NCI-H748 (cell line): ENCODE results near the gene ZNF232.
"Not testable (repeated sequence)": the region's sequence is repeated elsewhere in the genome, so short reads cannot be mapped to it uniquely, and the experiment has no call there.

Experiments used
- DNase-seq: peaks from one replicate; lab custom pipeline; 2025; ENCODE audit not compliant: unreplicated experiment; lab: John Stamatoyannopoulos, UW

Gene ZNF232

GRCh38 chr17:5111402-5112204 lies at the start of gene ZNF232:
Gene ZNF232, minus strand, starts transcription at chr17:5111878. Its CDS starts 56 bp downstream, at chr17:5111822.
- peak; percentile 99 for DNase-seq

DNA sequence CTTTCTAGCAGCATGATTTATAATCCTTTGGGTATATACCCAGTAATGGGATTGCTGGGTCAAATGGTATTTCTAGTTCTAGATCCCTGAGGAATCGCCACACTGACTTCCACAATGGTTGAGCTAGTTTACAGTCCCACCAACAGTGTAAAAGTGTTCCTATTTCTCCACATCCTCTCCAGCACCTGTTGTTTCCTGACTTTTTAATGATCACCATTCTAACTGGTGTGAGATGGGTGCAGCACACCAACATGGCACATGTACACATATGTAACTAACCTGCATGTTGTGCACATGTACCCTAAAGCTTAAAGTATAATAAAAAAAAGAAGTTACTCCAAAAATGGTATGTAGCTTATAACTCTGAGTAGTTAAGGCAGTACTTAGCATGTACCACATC lies 49.0 kb upstream of the ZNF232 start:
- DNase-seq = not testable (repeated sequence)

GRCh38 chr17:5146122-5146521 lies 34.4 kb upstream of the ZNF232 start:
- DNase-seq = not testable (repeated sequence)

GRCh38 chr17:5142877-5143276 lies 31.2 kb upstream of the ZNF232 start:
- not testable (repeated sequence) for DNase-seq

DNA sequence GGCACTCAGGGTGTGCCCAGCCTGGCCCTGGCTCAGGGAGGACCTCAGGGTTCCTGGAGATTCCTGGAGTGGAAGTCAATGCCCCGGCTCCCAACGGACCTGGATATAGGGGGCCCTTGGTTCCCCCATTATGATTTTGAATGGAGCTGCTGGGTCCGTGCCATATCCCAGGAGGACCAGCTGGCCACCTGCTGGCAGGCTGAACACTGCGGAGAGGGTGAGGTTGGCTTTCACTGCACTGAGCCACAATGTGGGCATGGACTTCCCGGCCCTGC lies 27.7 kb upstream of the ZNF232 start:
- no peak for DNase-seq

- no peak for DNase-seq
Observed at GRCh38 chr17:5138616-5139457, 27.2 kb upstream of the ZNF232 start.

GRCh38 chr17:5138198-5138544 lies 26.5 kb upstream of the ZNF232 start:
- not testable (repeated sequence) for DNase-seq

DNA sequence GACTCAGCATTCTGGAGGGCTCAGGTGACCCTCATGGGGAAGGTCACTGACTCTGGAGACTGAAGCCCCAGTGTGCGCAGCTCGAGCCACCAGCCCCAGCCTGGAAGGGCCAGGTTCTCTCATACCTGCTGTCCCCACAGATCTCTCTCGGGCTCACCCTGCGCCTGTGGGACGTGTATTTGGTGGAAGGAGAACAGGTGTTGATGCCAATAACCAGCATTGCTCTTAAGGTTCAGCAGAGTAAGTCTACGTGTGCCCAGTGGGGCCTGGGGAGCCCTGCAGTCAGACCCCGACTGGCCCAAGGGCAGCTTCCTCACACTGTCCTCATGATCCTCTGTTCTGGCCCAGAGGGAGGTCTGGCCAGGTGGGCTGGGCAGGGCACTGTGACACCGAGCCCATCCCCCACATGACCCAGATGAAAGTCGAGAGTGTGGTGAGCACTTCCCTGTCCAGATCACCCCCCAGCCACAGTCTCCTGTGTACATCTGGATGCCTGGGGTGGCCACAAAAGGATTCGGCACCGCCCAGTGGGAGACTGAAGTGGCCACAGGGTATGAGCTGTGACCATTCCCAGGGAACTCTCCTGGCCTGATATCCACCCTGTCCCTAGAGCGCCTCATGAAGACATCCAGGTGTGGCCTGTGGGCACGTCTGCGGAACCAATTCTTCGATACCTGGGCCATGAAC lies 26.0 kb upstream of the ZNF232 start:
- not testable (repeated sequence) for DNase-seq

DNA sequence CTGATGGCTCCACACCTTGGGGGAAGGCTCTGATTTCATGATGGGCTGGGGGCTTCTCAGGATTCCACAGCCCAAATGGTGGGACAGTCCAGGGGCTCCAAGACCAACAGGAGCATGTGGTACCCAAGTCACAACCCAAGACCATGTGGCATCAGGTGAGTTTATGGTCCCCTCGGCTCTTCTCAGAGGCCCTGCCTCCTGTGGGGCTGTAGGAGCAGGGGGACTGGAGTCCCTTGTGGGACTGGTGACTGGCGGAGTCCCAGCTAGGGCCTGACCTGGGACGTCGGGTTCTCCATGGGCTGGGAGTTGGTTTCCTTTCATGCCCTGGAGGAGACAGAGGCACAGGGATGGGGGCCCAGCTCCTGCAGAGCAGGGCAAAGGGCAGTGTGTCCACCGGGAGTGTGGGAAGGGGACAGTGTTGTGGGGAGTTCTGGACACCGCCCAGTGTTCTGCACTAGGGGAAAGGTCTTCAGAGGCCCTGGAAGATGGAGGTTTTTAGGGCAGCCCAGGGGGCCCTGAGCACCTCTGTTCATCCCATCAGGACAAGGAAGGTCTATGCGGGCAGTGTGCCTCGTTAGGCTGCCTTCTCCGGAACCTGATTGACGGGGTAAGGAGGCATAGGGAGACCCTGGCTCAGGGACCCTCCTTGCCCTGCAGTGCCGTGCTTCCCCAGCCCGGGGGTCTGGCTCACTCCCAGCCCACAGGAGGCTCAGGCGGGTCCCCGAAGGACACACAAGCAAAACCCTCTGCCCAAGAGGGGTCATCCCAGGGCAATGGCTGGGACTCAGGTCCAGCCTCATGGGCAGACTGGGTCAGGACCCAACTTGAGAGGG lies 25.1 kb upstream of the ZNF232 start:
- DNase-seq = not testable (repeated sequence)

DNA sequence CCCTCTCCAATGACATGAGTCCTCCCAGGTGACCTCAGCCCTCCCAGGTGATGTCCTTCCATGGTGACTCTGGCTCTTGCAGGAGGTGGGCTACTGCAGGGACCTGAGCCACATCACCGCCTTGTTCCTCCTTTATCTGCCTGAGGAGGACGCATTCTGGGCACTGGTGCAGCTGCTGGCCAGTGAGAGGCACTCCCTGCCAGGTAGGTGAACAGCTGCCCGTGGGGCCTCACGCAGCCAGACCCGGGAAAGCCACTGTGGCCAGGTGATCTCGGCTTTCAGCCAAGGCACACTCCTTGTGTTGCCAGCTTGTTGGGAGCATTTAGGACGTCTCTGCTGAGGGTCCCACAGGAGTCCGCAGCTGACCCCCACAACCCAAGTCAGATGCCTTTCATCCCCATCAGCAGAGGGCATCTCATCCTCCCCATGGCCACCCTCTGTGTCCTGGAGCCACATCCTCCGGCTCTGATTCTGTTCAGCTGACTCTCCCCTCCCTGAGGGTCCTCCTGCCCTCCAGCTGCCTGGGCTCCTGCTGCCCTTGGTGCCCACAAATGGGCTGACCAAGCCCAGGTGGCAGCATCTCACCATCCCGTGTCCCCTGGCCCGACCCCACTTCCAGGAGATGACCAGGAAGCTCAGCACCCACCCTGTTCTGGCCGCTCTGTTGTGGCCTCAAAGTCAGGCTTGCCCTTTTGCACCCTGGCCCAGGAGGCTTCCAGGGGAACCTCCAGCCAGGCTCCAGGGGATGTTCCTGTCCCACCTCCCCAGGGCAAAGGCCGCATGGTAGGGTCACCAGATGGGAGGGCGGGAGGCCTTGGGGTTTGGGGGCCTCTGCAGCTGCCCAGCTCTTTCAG lies 24.3 kb upstream of the ZNF232 start:
- DNase-seq = no peak

- DNase-seq = not testable (repeated sequence)
Observed at GRCh38 chr17:5135131-5135712, 23.5 kb upstream of the ZNF232 start.

DNA sequence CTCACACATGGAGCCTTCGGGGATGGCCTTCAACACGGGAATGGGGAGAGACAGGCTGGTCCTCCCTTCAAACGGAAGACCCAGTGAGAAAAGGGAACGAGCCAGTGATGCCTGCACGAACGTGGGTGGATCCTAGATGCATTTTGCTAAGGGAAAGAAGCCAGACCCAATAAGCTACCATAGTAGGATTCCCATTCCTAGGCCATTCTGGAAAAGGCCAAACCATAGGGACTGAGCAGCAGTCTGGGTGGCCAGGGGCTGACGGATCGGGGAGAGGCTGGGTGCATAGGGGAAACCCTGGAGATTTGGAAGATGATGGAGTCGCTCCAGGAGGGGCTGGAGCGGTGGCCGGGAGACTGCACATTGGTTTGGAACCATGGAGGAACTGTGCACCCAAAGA lies 22.9 kb upstream of the ZNF232 start:
- not testable (repeated sequence) for DNase-seq

DNA sequence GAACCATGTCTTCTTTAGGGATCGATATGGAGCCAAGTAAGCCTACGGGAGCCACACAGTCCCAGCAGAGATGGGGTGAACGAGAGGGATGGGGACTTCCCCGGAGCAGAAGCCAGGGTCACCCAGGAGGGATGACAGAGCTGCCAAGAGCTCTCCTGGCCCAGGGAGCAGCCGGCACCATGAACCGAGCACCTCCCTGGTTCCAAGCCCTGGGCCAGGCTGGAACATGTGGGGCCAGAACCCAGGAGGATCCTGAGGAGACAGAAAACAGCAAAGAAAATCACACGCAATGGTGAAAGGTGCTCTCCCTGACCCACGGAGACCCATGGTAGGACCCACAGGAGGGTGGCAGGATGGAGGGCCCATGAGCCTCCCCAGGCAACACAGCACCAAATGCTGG lies 22.3 kb upstream of the ZNF232 start:
- DNase-seq = not testable (repeated sequence)

DNA sequence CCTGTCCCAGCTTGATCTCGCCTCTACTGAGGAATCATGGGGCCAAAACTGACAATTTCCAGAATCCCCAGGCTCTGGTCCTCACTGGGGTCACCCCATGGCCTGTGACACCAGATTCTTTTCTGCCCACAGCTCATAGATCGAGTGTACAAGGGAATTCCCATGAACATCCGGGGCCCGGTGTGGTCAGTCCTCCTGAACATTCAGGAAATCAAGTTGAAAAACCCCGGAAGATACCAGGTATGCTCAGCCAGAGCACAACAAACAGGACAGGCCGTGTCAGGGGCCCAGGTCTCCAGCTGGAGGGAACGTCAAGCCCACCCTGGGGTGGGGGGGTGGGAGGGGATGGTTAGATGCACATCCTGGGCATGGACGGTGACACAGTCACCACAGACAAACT lies 21.6 kb upstream of the ZNF232 start:
- no peak for DNase-seq

DNA sequence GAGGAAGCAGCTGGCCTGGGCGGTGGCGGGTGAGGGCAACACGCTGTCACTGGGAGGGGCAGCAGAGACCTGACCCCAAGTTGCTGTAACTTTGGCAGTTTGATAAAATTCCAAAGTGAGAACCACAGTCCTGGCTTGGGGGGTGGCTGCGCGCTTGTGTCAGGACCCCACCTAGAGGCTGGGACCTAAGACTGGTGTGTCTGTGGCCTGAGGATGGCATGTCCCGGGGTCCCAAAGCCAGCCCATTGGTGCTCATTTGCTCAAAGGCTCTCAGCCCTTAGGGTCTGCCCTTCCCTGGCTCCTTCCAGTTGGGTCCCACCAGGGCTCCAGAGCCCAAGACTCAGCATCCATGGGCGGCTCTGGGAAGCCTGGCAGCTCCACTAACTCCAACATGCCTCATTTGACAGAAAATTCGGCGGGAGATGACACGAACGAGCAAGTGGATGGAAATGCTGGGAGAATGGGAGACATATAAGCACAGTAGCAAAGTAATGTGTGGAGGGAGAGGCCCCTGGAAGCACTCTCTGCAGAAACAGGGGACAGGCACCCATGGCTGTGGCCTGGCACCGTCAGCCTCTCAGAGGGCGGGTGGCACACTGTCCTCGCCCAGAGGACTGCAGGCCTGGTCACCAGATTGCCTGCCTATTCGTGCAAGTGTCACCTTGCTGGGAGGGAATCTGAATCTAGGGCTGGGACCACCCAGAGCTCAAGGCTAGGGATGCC lies 21.0 kb upstream of the ZNF232 start:
- not testable (repeated sequence) for DNase-seq

- DNase-seq = not testable (repeated sequence)
Observed at GRCh38 chr17:5131799-5132502, 20.3 kb upstream of the ZNF232 start.

DNA sequence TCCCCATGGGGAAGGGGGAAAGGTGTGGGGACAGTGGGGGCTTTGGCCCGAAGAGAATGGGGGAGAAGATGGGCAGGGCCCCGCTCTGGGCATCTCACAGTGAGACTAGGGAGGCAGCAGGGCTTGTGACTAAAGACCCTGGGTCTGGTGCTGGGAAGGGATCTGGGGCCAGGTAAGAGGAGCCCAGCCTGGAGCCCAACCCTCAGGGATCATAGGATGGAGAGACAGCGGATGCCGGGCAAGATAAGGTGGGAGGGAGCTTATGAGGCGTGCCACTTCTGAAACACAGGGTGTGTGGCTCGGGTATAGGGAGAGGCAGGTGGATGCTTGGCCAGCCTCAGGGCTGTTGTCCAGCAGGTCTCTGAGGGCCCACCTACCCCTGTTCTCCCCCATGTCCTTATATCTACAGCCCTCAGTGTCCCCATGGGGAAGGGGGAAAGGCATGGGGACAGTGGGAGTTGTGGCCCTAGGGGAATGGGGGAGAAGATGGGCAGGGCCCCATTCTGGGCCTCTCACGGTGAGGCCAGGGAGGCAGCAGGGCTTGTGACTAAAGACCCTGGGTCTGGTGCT lies 19.6 kb upstream of the ZNF232 start:
- DNase-seq = no peak

- DNase-seq = not testable (repeated sequence)
Observed at GRCh38 chr17:5130687-5131086, 19.0 kb upstream of the ZNF232 start.
